HG02571 (cell line): Measurements from ENCODE around the gene CCL18.
"Not testable (repeated sequence)": the region's sequence is repeated elsewhere in the genome, so short reads cannot be mapped to it uniquely, and the experiment has no call there.

Source experiments
- ATAC-seq: cut with Tn5 transposase; IDR thresholded peaks from one replicate; pipeline ENCODE4 v1.9.1; 2021; ENCODE audit warnings: mild to moderate bottlenecking, moderate library complexity; ENCODE audit not compliant: unreplicated experiment

CCL18 gene

DNA sequence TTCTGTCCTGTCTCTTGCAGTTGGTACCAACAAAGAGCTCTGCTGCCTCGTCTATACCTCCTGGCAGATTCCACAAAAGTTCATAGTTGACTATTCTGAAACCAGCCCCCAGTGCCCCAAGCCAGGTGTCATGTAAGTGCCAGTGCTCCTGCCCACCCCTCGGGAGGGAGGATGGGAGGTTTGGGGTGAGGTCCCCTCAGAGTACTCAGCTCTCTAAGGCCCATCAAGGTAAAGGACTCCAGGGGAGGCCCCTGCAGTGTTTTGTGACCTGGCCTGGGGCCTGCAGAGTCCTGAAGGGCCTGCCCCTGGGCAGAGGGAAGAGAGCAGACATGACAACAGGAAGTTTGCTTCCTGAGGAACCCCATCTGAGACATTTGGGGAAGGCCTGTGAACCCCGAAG, 6.4 kb downstream of the CCL18 start:
- no peak for ATAC-seq

DNA sequence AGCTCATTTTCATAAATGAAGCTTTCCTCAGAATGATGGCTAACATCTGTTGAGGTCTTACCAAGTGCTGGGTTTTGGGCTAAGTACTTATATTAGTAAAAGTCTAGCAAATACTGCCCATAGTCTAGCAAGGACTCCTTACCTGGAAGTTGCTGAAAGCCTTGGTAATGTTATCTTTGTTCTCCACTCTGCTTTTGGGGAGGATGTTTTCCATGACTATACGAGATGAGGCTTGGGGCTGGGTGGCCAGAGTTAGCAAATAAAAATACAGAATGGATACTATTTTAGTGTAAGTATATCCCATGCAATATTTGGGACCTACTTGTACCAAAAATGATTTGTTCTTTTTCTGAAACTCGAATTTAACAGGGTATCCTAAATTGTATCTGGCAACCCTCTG, 7.7 kb downstream of the CCL18 start:
- ATAC-seq: no peak

DNA sequence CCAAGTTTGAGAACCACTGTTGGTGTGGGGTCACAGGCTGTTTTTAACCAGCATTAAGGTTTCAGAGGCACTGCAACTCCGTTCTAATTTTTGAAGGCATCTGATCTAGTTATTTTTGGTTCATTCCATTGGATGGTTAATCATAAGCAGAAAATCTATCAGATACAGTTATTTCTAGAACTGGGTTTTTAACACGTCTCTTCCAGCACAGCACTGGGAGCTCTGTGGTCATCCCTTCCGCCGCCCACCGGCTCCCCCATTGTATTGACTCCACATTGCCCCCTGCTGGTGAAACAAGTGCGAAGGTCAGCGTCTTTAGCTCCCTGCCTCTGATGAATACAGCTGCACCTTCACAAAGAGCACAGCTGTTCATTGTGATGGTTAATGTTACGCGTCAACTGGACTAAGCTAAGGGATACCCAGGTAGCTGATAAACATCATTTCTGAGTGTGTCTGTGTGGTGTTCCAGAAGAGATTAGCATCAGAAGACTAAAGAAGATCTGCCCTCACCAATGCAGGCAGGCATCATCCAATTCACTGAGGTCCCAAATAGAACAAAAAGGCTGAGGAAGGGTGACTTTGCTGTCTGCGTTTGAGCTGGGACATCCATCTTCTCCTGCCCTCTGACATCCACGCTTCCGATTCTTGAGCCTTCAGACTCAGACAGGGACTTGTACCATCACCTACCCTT, 8.5 kb downstream of the CCL18 start:
- no peak for ATAC-seq

DNA sequence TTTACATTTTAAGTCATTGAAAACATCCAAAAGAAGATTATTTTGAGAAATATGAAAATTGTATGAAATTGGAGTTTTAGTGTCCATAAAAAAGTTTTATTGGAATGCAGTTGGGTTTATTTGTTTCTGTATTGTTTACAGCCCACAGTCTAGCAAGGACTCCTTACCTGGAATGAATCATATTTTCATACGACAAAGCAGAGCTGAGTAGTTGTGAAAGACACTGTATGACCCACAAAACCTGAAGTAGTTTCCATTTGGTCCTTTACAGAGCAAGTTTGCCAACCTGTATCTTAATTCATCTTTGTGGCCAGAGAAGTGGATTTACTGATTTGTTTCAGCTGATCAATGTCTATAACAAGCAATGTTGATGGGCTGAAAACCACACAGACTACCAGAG, 10.3 kb downstream of the CCL18 start:
- ATAC-seq: no peak

DNA sequence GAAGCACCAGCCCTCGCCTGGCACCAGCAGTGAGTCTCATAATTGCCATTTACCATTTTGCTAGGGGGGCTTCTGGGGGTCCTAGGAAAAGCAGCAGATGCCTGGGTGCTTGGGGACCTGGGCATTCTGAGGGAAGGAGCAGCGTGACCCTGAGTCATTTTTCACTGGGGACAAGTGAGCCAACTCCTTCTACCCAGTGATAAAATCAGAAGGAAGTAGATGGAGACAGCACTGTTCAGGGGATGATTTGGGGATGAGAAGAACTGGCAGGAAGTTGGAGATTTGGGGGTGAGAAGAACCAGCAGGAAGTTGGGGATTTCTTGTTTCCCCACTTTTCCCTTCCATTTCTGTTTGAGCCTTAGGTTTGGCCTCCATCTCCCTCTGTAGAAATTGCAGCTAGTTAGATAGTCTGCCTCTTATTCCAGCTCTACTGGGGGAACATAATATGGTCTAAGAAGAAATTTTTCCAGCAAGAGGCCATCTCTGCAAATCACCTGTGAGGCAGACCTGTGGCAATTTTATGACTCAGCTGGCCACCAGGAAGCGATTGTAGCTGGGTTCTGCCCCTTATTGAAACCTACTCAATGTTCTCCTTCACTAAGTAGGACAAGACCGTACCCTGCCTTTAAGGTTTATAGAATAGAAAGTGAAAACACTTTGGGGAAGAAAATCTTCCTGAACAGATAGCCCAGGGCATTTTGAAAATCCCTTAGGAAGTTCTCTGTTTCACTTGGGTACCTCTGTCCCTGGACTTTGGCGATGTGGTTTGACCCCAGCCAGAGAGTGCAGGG, 17.8 kb downstream of the CCL18 start:
- not testable (repeated sequence) for ATAC-seq

DNA sequence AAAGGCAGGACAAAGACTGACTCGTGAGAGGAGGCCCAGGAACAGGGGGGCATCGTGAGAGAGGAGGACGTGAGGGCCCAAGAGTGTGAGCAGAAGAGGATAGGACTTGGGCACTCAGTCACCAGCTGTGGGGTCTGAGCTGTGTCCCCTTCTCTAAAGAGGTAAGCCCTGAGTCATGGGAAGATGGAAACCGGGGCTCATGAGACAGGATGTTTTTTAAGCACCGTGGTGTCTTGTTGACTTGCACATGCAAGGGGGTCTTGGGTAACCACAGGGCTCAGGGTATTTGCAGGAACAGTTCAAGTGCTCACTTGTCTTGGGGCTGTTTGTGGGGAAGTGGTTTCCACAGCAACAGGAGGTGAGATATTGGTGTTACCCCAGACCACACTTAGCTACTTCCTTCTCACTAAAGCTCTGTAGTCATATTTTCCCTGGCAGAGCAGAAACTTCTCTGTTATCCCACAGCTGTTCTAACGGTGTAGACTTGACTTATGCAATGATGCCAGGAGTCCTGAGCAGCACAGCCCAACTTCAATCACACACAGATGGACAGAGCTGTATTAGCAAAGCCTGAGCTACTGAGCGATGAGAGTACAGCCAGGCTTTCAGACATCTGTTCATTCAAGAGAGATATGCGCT, 18.5 kb downstream of the CCL18 start:
- ATAC-seq: not testable (repeated sequence)

DNA sequence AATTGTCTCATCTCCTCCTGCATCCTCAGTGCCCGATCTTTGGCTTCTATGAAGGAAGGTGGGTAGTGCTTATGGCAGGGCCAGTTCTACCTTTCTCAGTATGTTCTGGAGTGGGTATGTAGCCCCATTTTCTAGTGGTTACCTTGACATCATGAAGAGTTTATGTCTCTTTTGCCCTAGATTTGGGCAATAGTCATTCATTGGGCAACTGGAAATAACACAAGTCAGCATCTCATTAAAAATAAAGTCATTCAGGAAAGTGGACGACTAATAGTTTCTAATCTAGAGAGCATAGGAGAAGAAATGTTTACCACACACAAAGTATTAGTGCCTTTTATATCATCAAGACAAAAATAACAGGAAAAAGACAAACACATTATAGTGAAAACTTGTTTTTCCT, 19.6 kb downstream of the CCL18 start:
- ATAC-seq: not testable (repeated sequence)

DNA sequence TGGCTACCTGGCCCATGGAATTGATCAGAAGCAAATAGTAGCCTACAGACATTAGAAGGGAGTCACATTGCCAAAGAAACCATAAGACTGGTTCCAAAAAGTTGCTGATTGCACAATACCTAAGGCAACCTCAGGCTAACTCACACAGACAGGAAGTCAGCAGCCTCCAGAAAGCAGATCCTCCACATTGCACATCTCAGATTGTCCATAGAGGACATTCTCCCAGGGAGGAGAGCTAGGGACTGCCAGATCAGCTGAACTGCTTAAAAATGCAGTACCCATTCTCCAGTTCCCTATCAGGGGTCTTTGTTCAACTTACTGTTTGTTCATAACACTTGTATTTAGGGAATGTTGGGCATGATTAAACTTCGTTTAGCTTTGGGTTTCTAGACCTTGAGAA, 21.7 kb downstream of the CCL18 start:
- ATAC-seq: no peak

DNA sequence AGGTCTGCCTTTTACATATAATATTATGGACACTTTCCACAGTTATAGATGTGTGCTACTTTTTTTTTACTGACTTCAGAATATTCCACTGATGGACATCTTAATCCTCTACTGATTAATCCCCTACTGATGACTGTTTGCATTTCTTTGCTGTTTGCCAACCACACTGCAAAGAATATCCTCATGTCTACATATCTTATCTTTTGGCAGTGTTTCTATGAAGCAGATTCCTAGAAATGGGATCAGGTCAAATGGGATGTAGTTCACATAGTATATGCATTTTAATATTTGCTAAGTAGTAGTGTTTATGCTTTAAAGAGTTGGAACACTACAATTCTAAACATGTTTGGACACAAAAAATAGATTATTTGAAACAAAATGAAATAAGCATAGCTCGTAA, 22.7 kb downstream of the CCL18 start:
- no peak for ATAC-seq

DNA sequence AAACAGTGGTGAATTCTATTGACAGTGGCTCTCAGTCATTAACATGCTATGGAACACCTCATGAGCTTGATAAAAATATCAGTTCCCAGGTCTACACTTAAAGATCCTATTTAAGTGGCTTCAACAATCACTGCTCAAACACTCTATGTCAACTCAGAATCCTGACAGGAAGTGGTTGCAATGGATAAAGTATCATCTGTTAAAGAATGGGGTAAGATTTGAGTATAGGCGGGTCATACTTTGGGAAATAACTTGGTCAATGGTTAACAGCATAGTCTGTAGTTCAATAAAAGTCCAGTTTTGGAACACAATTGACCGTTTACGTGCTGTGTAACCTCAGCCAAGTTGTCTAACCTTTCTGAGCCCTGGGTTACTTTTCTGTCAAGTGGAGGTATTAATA, 23.4 kb downstream of the CCL18 start:
- ATAC-seq: not testable (repeated sequence)

DNA sequence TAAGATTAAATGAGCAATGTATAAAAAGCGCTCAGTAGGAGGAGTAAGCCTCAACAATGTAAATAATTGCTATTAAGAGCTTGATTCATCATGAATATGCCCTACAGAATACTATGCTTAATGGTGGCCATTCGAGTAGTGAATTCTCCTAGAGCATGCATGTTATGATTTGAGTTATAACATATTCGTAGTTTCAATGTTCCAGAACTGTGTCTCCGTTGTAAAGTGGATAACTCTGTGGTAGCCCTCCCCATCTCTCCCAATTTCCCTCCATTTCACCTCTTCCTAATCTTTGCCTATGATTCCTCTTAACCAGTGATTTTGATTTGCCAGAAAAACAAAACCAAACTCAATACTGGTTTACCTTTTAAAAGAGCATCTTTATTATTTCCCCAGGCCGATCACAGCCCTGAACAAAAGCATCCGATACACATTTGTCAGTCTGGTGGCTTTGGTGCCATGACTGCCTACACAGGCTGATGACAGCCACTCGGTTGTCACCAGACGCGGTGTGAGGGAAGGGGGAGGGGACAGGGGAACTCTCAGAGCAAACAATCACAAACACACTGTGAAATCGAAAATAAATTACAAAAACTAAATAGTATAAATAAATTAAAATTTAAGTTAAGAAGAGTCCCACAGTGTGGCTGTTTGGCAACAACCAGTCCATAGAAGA, 24.0 kb downstream of the CCL18 start:
- not testable (repeated sequence) for ATAC-seq

DNA sequence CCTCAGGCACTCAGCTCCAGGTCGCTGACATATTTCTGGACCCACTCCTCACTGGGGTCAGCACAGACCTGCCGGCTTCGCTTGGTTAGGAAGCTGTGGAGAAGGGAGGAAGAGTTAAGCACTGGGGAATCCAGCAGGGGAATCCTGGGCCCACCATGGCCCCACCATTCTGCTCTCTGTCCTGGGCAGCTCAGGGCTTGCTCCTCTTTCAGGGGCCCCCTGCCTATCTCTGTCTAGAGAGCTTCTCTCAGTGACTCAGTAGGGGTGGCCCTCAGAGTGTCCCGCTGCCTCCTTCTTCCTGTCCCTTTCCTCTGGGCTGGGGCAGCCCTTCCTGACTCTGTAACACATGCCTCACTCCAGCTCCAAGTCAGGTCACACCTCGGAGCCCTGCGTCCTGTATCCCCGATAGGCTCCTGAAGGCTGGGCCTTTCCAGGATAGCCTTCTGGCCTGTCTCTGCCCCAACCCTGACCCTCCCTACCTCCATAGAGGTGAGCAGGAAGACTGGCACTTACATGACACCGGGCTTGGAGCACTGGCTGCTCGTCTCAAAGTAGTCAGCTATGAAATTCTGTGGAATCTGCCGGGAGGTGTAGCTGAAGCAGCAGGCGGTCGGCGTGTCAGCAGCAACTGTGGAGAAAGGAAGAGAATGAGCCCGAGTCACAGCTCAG, 24.7 kb downstream of the CCL18 start:
- no peak for ATAC-seq

DNA sequence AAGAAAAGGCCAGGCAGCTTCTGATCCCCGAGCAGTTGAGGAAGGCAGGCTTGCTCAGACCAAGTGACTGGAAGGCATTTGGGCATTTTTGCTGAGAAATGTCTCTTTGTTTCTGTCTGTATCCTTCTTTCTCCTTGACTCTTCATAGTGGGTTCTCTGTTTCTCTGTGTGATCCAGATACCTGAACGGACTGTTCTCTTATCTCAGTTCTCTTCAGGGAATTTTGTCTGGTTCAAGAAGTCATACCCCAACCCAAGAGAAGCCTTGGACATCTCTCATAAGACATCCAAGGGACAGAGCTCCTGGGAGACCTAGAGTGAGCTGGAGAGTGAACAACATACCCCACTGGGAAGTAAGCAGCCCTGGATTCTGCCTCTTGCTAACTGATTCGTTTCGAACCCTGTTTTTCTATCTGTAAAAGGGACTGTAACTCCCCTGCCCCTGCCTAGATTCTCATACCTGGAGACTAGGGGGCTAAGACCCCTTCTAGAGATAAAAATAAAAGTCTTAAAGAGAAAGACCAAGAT, 25.3 kb downstream of the CCL18 start:
- no peak for ATAC-seq

DNA sequence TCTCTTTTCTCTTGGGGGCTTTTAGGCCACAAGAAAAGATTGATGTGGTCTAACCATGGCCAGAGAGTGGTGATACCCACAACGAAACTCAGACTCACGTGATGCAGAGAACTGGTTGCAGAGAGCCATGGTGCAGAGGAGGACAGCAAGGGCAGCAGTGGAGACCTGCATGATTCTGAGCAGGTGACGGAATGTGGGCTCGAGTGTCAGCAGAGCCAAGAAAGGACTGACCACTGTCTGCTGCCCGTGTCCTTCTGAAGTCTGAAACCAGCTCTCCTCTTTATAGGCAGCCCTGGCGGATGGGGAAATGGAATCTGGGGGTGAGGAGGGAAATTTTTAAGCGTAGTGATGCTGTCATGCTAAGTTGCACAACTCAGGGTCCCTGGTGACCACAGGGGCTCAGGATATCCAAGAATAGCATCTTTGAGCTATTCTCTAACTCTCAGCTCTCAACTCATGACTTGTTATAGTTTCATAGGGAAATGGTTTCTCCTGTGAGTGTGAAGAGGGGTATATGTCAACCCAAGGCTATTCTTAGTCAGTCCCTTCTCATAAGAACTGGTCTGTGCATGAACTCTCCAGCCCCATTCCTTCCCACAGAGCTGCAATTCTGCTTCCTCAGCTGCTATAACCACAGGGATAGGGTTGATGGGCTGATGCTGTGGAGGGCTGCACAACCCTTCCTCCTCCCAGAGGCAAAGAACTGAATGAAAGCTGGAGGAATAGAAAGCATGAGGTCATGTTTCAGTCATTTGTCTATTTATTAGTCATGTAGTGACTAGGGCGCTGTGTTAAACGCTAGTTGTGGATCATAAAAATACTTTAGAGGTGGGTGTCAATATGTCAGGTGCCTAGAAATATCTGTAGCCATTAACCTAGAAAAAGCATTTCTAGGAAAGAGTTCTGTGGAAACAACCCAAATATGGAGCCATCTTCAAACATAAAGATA, 26.1 kb downstream of the CCL18 start, which contains the start of gene CCL3:
TSS of gene CCL3 (minus strand) at position 256 of the 949 bp plus-strand sequence. CDS start at position 171, 85 bp downstream.
- ATAC-seq: peak; percentile 57

DNA sequence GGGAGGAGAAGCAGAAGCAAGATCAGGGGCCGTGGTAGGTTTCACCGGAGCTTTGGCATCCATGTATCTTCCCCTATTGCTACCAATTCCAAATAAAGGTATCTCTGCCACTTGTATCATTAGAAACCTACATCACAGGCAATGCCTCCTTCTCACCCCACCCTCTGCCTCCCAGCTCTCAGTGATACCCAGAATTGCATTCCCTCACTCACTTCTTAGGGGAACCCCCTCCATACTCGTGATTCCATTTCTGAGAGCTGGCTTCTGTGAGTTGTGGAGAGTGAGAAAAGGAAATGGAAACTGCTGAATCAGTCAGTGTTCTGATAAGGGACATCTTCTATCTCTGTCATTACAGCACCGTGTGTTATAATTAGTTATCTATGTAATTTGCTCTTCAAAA, 28.2 kb downstream of the CCL18 start:
- no peak for ATAC-seq

DNA sequence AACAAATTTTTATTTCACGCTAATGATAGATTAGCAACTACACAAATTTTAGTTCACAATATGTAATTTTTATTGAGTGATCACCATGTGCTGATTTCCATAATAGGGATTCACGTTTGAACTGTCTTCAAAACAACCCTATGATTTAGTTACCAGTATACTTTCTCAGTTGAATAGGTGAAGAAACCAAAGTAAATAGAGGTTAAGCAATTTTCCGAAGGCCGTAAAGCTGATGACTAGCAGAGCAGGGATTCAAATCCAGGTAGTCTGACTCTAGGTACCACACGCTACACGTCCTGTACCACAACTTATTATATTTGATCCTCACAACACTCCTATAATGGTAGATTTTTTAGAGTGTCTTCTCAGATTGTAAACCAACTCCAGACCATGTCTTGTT, 28.6 kb downstream of the CCL18 start:
- not testable (repeated sequence) for ATAC-seq

DNA sequence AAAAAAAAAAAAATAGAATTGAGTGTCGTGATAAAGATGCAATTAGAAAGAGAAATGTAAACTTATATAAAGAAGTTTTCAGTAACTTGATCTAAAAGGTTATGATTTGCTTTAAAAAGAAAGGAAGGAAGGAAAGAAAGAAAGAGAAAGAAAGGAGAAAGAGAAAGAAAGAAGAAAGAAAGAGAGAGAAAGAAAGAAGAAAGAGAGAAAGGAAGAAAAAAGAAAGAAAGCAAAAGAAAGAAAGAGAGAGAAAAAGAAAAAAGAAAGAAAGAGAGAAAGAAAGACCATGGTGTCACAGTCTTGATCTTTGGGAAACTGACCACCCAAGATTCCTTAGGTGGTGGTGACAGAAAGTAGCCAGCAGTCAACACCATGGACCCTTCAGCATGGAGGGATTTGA, 30.2 kb downstream of the CCL18 start:
- ATAC-seq: no peak

DNA sequence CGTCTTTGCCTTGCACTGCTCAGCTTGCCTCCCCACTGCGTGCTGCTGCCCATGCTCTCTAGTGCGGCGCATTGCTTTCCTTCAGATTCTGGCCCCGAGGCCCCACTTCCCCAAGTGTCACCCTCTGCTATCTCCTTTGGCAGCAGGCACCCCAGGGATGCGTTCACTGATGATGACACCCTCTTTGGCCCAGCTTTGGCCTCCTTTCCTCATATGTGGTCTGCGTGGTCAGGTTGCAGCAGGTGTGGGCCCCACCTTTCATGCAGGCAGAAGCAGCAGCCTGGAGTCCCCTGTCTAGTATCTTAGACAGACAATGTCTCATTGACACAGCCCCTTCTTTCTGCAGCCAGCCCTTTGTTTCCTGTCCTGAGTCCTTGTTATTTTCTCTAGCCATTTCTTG, 30.7 kb downstream of the CCL18 start:
- ATAC-seq: no peak

DNA sequence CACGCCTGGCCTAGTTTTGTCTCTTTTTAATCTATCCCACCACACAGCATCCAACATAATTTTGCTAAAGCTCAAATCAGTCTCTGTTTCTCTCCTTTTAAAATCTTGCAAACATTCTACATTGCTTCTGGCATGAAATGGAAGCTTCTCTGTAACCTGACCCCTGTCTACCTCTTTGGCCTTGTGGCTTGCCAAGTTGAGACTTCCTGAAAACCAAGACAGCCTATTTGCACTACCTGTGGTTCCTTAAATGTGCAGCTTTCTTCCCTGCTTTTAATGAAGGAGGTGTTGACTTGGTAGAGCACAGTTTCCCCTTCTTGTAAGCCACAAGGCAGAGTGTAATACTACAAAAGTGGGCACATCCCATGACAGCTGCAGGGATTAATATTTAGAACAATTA, 31.9 kb downstream of the CCL18 start:
- no peak for ATAC-seq
